H9 (cell line): ENCODE data around the gene TMEM59. TPM values are rescaled to one million over a fixed set of nuclear protein-coding genes. Genes with fewer than 3 reads are reported as not detected.

Experiments
- DNase-seq: peaks from one replicate; pipeline ENCODE4 v3.0.0-alpha.2; 2017
- H2AFZ ChIP-seq: one replicate; pipeline ENCODE4 v1.6.1; 2013; ENCODE audit warnings: mild to moderate bottlenecking, low read length, control low read depth, moderate library complexity
- H2AK5ac ChIP-seq: 2 replicates; pipeline ENCODE4 v1.6.1; 2013; ENCODE audit warnings: low read length, control low read depth, mixed read lengths; ENCODE audit not compliant: insufficient read length
- H2BK120ac ChIP-seq: one replicate; pipeline ENCODE4 v1.6.1; 2013; ENCODE audit warnings: low read depth, mild to moderate bottlenecking, low read length, control low read depth, inconsistent platforms; ENCODE audit not compliant: poor library complexity, severe bottlenecking
- H2BK12ac ChIP-seq: 2 replicates; pipeline ENCODE4 v1.6.1; 2013; ENCODE audit warnings: low read length, control low read depth, mixed read lengths, low read depth; ENCODE audit not compliant: insufficient read length
- H2BK15ac ChIP-seq: 2 replicates; pipeline ENCODE4 v1.6.1; 2013; ENCODE audit warnings: low read depth, low read length, control low read depth
- H2BK20ac ChIP-seq: one replicate; pipeline ENCODE4 v1.6.1; 2013; ENCODE audit warnings: low read depth, mild to moderate bottlenecking, low read length, control low read depth, inconsistent platforms; ENCODE audit not compliant: poor library complexity, severe bottlenecking
- H2BK5ac ChIP-seq: 2 replicates; pipeline ENCODE4 v1.6.1; 2013; ENCODE audit warnings: low read length, control low read depth, mixed read lengths; ENCODE audit not compliant: insufficient read length
- H3K14ac ChIP-seq: 2 replicates; pipeline ENCODE4 v1.6.1; 2013; ENCODE audit warnings: low read length, control low read depth; ENCODE audit not compliant: insufficient read depth
- H3K18ac ChIP-seq: 2 replicates; pipeline ENCODE4 v1.6.1; 2013; ENCODE audit warnings: low read depth, mild to moderate bottlenecking, mixed read lengths, low read length, control low read depth; ENCODE audit not compliant: insufficient read length
- H3K23ac ChIP-seq: 2 replicates; pipeline ENCODE4 v1.6.1; 2013; ENCODE audit warnings: low read length, control low read depth, mixed read lengths, low read depth; ENCODE audit not compliant: insufficient read length
- H3K23me2 ChIP-seq: 2 replicates; pipeline ENCODE4 v1.6.1; 2013; ENCODE audit warnings: low read depth, mild to moderate bottlenecking, mixed read lengths, low read length, control low read depth; ENCODE audit not compliant: insufficient read length, poor library complexity, severe bottlenecking
- H3K27ac ChIP-seq: 2 replicates; pipeline ENCODE4 v1.5.1; 2013; ENCODE audit warnings: low read length, control low read depth, mixed read lengths, low read depth; ENCODE audit not compliant: insufficient read length
- H3K27me3 ChIP-seq: 2 replicates; pipeline ENCODE4 v1.6.1; 2013; ENCODE audit warnings: low read length, control low read depth, inconsistent platforms; ENCODE audit not compliant: insufficient read depth
- H3K4ac ChIP-seq: 2 replicates; pipeline ENCODE4 v1.6.1; 2013; ENCODE audit warnings: low read depth, mild to moderate bottlenecking, control low read depth, inconsistent platforms, low read length, moderate library complexity
- H3K4me1 ChIP-seq: 2 replicates; pipeline ENCODE4 v1.6.1; 2013; ENCODE audit warnings: low read length, control low read depth, inconsistent platforms; ENCODE audit not compliant: insufficient read depth
- H3K4me2 ChIP-seq: 2 replicates; pipeline ENCODE4 v1.6.1; 2013; ENCODE audit warnings: low read length, control low read depth, mixed read lengths; ENCODE audit not compliant: insufficient read length, insufficient read depth
- H3K56ac ChIP-seq: 2 replicates; pipeline ENCODE4 v1.6.1; 2013; ENCODE audit warnings: low read depth, mild to moderate bottlenecking, mixed read lengths, low read length, control low read depth; ENCODE audit not compliant: insufficient read length
- H3K79me1 ChIP-seq: 2 replicates; pipeline ENCODE4 v1.6.1; 2013; ENCODE audit warnings: low read depth, mild to moderate bottlenecking, moderate library complexity, low read length, control low read depth, inconsistent platforms; ENCODE audit not compliant: insufficient read depth, poor library complexity, severe bottlenecking
- H3K79me2 ChIP-seq: 2 replicates; pipeline ENCODE4 v1.6.1; 2013; ENCODE audit warnings: low read length, control low read depth, inconsistent platforms; ENCODE audit not compliant: insufficient read depth
- H3K9ac ChIP-seq: 2 replicates; pipeline ENCODE4 v1.6.1; 2013; ENCODE audit warnings: low read length, control low read depth, mixed read lengths; ENCODE audit not compliant: insufficient read length; ENCODE audit errors: extremely low read depth
- H3K9me3 ChIP-seq: one replicate; pipeline ENCODE4 v1.6.1; 2013; ENCODE audit warnings: low read depth, low read length, inconsistent platforms; ENCODE audit not compliant: control insufficient read depth
- H3T11ph ChIP-seq: one replicate; pipeline ENCODE4 v1.6.1; 2013; ENCODE audit warnings: mild to moderate bottlenecking, low read length, control low read depth, inconsistent platforms
- H4K20me1 ChIP-seq: one replicate; pipeline ENCODE4 v1.6.1; 2013; ENCODE audit not compliant: control insufficient read depth, insufficient read length, insufficient read depth
- H4K5ac ChIP-seq: 2 replicates; pipeline ENCODE4 v1.6.1; 2013; ENCODE audit warnings: low read depth, mild to moderate bottlenecking, mixed read lengths, low read length, control low read depth; ENCODE audit not compliant: insufficient read length
- H4K8ac ChIP-seq: replicated peaks from 2 replicates; pipeline ENCODE4 v1.6.1; 2013; ENCODE audit warnings: low read length, control low read depth, mixed read lengths, low read depth; ENCODE audit not compliant: insufficient read length
- H4K91ac ChIP-seq: 2 replicates; pipeline ENCODE4 v1.6.1; 2013; ENCODE audit warnings: low read depth, mild to moderate bottlenecking, moderate library complexity, mixed read lengths, low read length, control low read depth; ENCODE audit not compliant: insufficient read length
- H3K27ac Mint-ChIP-seq, 3 experiments: 2 replicates in 2 of 3; 3 replicates in 1 of 3; pipeline ENCODE4 v1.8.0; 2020 to 2021; ENCODE audit warnings: mixed read lengths in 3 of 3, mild to moderate bottlenecking in 1 of 3, moderate library complexity in 1 of 3
- H3K27me3 Mint-ChIP-seq: 2 replicates; pipeline ENCODE4 v1.8.0; 2021; ENCODE audit warnings: low read depth, mild to moderate bottlenecking, moderate library complexity, mixed read lengths
- H3K36me3 Mint-ChIP-seq, 3 experiments: 2 replicates in 2 of 3; 3 replicates in 1 of 3; pipeline ENCODE4 v1.8.0; 2020 to 2021; ENCODE audit warnings: low read depth in 3 of 3, mixed read lengths in 3 of 3; ENCODE audit not compliant: insufficient read depth in 1 of 3
- H3K4me1 Mint-ChIP-seq, 2 experiments: 2 replicates each; pipeline ENCODE4 v1.8.0; 2020; ENCODE audit warnings: mixed read lengths in 2 of 2
- H3K4me3 Mint-ChIP-seq, 2 experiments: 2 replicates in 1 of 2; 3 replicates in 1 of 2; pipeline ENCODE4 v1.8.0; 2020 to 2021; ENCODE audit warnings: mild to moderate bottlenecking in 2 of 2, mixed read lengths in 2 of 2, moderate library complexity in 1 of 2
- H3K9me3 Mint-ChIP-seq, 2 experiments: 2 replicates in 1 of 2; 3 replicates in 1 of 2; pipeline ENCODE4 v1.8.0; 2020; ENCODE audit warnings: mild to moderate bottlenecking in 2 of 2, mixed read lengths in 2 of 2, moderate library complexity in 1 of 2
- WGBS: extraction: QIAGEN DNeasy Blood & Tissue Kit; methylation state at CpG from one replicate; pipeline ENCODE4 v1.1.7; 2013; ENCODE audit warnings: missing lambda C conversion rate, low lambda C conversion rate, mixed read lengths; ENCODE audit not compliant: insufficient read length; ENCODE audit errors: extremely low coverage; 5-methylcytosine and 5-hydroxymethylcytosine counted together
- total RNA-seq: library from RNA; stranded (reverse); gene quantifications from 2 replicates; pipeline ENCODE4 v1.2.1, GENCODE V29; 2021
- TF ChIP-seq, protein P1 (sequence below): fragments of 200-600 bp; sonication (generic); conservative IDR thresholded peaks from 3 replicates; pipeline ENCODE4 v1.8.0; 2021; ENCODE audit warnings: antibody characterized with exemption, mild to moderate bottlenecking

Gene TMEM59
- total RNA-seq, 1 experiment from 2014 or later = 111 TPM

- Histone ChIP-seq H3K23ac (no peak overlapping the region), H3K27ac (no peak overlapping the region), H4K5ac (no peak overlapping the region), H2AFZ (no peak overlapping the region), H2AK5ac (no peak overlapping the region), H3K4me2 (peak overlapping the region; percentile 98), H2BK20ac (no peak overlapping the region), H3K4ac (no peak overlapping the region), H3K9ac (no peak overlapping the region), H4K91ac (no peak overlapping the region), H4K20me1 (no peaks in the 10 kb centered on the region), H3K79me1 (peaks cover 2% of the 10 kb centered on the region), H3K4me1 (no peaks in the 10 kb centered on the region), H3T11ph (no peak overlapping the region), H4K8ac (no peak overlapping the region), H3K56ac (no peak overlapping the region), H2BK120ac (no peak overlapping the region), H3K18ac (no peak overlapping the region), H2BK5ac (no peak overlapping the region), H2BK12ac (no peak overlapping the region), H3K14ac (no peak overlapping the region), H3K9me3 (no peaks in the 10 kb centered on the region), H3K27me3 (no peaks in the 10 kb centered on the region), H2BK15ac (no peak overlapping the region), H3K79me2 (peaks cover 4% of the 10 kb centered on the region; the same call in 1 of the 2 replicates), H3K23me2 (peaks cover 11% of the 10 kb centered on the region)
- H3K9me3 Mint-ChIP-seq = no peaks in the 10 kb centered on the region
- H3K4me1 Mint-ChIP-seq = peaks cover 7 to 8% of the 10 kb centered on the region in 2 experiments
- peaks cover 0 to 5% (median 2%) of the 10 kb centered on the region in 3 experiments; a peak in 1 of 7 replicates for H3K36me3 Mint-ChIP-seq
- TF ChIP-seq, protein P1, sequence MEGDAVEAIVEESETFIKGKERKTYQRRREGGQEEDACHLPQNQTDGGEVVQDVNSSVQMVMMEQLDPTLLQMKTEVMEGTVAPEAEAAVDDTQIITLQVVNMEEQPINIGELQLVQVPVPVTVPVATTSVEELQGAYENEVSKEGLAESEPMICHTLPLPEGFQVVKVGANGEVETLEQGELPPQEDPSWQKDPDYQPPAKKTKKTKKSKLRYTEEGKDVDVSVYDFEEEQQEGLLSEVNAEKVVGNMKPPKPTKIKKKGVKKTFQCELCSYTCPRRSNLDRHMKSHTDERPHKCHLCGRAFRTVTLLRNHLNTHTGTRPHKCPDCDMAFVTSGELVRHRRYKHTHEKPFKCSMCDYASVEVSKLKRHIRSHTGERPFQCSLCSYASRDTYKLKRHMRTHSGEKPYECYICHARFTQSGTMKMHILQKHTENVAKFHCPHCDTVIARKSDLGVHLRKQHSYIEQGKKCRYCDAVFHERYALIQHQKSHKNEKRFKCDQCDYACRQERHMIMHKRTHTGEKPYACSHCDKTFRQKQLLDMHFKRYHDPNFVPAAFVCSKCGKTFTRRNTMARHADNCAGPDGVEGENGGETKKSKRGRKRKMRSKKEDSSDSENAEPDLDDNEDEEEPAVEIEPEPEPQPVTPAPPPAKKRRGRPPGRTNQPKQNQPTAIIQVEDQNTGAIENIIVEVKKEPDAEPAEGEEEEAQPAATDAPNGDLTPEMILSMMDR = no peak
- no peak overlapping the region for H3K27ac Mint-ChIP-seq
- WGBS = no CpG with 5 or more reads among the region's 5 CpGs
- no peaks in the 10 kb centered on the region for H3K27me3 Mint-ChIP-seq
- H3K4me3 Mint-ChIP-seq = no peak overlapping the region
- no peak for DNase-seq
Observed at GRCh38 chr1:54054438-54054749, 1.4 kb upstream of the TMEM59 start.
